NCI-H2227 (cell line): ENCODE data around the gene SZRD1.
"Not testable (repeated sequence)": the region's sequence is repeated elsewhere in the genome, so short reads cannot be mapped to it uniquely, and the experiment has no call there.

Experiments
- DNase-seq: peaks from one replicate; lab custom pipeline; 2025; ENCODE audit not compliant: unreplicated experiment; lab: John Stamatoyannopoulos, UW

The SZRD1 gene

DNA sequence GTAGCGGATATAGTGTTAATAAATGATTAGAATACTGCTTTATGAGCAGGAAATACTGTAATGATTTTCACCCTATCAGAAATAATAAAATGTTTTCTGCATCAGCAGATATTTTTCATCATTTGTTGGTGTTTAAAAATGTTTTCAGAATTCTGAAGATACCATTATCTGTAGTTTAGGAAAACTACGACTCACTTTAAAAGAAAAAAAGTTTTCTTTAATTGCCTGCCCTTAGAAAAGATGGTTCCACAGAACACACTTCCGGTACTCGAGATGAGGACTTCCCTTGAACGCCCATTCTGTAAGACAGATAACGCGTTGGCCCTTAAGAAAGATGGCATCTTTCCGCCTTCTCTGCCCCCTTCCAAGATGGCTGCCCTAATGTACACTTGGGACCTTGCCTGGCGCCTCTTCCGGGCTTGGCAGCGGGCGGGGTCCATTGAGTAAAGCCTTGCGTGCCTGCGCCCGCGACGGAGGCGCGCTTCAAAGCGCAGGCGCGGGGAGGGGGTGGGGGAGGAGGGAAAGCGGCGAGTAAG lies at the start of gene SZRD1:
Gene SZRD1 (plus strand): TSS at position 521 of the 536 bp plus-strand sequence. CDS start 16 bp downstream, outside the sequence.
- DNase-seq, result peak; percentile 99

DNA sequence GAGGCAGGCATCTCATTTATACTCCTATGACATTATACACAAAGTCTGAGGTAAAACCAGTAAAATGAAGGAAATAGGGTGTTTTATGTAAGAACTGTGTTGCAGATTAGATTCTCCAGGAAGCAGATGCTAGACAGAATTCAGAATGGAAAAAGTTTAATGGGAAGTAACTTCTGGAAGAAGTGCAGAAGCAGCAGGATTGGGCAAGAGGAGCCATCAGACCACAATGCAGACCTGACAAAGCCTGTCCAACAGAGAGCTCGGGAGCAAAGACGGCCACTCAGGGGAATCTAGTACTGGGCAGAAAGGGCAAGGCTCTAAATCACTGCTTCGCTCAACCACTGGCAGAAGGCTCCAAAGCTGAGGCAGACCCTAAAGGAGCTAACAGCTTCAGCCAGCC lies 48.5 kb upstream of the SZRD1 start:
- DNase-seq, result no peak

DNA sequence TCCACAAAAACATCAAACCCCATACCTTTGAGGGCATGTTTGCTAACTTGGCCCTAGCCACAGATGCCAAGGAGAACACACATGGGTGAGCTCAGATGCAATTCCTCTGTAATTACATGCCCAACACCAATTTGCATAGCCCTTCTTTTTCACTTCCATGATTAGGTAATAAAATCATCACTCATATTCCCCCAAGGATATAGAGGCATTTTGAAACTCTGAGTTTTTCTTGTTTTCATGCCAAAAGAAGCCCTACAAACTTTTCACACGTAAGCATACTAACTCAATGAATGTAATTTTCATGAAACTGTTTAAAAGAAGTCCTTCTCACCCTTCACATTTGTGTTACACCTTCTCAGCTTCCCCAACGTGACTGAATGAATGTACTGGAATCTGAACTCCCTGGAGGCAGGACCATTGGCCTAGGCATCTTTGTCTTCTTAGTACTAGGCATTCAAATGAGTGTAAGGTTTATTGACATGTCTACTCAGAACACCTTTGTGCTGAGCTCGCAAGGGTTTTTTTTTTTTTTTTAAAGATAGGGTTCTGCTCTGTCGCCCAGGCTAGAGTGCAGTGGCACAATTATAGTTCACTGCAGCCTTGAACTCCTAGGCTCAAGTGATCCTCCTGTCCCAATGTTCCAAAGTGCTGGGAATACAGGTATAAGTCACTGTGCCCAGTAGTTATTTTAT lies 45.7 kb upstream of the SZRD1 start:
- DNase-seq, result no peak

- no peak for DNase-seq
These were observed 42.6 kb upstream of the SZRD1 start for GRCh38 chr1:16324456-16324890.

DNA sequence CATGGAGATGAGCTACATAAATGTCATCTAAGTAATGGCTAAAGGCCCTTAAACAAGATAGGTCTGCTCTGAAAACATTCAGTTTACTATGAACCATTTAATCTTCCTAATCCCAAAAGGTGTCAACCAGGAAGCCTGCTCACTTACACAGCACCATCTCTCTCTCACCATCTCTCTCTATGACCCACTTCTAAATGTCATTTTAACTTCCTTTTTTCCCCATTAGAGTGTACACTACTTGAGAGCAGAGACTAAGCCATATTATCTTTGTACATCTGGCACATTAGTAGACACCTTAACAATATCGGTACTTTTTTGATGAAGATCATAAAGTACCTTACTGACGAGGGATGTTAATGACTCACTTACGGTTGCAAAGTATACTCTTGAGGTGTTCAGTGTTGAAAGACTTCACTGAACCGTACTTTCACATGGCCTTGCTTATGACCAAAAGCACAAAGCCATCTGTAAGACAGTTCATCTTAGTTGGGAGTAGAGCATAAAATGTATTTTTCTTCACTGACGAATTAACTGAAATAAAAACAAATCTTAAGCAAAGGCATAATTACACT lies 40.1 kb upstream of the SZRD1 start:
- no peak for DNase-seq

- no peak for DNase-seq
These were observed 32.2 kb upstream of the SZRD1 start for GRCh38 chr1:16334655-16335340.

GRCh38 chr1:16338961-16339360 lies 28.1 kb upstream of the SZRD1 start:
- DNase-seq, result no peak

DNA sequence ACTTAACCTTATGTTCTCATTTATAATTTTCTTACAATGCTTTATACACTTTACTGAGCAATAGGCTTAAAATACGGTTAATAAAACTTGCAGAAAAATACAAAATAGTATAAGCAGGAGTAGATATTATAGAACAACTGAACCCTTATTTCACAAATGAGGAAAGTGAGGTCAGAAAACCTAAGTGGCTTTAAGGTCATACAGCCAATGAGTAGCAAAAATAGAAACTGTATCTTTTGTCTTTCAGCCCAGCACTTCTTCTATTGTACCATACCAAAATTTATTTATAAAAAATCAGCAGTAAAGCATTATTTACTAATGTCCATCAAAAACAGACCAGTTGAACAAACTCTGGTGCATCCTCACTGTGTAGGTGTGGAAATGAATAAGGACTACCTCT lies 26.4 kb upstream of the SZRD1 start:
- DNase-seq, result no peak

GRCh38 chr1:16342331-16343062 lies 24.5 kb upstream of the SZRD1 start:
- DNase-seq, result no peak

DNA sequence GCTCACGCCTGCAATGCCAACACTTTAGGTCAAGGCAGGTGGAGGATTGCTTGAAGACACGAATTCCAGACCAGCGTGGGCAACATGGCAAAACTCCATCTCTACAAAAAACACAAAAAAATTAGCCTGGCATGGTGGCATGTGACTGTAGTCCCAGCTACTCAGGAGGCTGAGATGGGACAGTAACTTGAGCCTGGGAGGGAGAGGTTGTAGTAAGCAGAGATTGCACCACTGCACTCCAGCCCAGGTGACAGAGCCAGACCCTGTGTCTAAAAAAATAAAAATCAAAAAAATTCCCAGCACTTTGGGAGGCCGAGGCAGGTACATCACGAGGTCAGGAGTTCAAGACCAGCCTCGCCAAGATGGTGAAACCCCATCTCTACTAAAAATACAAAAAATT lies 23.8 kb upstream of the SZRD1 start:
- not testable (repeated sequence) for DNase-seq

- no peak for DNase-seq
These were observed 18.4 kb upstream of the SZRD1 start for GRCh38 chr1:16348414-16349182.

GRCh38 chr1:16349847-16350406 lies 17.1 kb upstream of the SZRD1 start:
- no peak for DNase-seq

DNA sequence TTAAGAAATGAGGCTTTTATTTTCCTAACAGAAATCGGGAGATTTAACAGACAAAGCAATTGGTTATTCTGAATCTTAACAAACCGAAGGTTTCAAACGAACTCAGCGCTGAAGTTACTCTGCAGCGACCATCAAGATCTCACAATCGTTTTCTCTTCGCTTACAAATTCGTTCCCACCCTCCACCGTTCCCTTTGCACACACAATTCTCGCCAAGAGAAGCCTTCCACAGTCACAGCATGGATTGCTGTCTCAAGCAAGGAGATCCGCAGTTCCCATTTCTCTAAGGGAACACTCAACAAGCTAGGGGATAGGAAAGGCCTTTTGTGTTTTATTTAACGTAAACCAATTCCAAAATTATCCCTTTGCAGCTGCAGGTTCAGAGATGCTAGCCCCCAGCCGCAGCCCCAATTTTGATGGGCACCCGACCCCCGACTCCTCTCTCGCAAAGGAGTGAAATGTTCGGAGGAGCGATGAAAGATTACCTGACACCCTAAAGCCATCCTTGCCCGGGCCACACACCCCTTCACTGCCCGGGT lies 15.5 kb upstream of the SZRD1 start:
- peak; percentile 27 for DNase-seq

- DNase-seq, result peak; percentile 97
These were observed 14.8 kb upstream of the SZRD1 start, which contains the start of gene FBXO42 for GRCh38 chr1:16351994-16352841. FBXO42 (minus strand) TSS chr1:16352480; CDS start chr1:16315418, 37,062 bp downstream.

- peak; percentile 46 for DNase-seq
These were observed 14.1 kb upstream of the SZRD1 start for GRCh38 chr1:16352842-16353535.

DNA sequence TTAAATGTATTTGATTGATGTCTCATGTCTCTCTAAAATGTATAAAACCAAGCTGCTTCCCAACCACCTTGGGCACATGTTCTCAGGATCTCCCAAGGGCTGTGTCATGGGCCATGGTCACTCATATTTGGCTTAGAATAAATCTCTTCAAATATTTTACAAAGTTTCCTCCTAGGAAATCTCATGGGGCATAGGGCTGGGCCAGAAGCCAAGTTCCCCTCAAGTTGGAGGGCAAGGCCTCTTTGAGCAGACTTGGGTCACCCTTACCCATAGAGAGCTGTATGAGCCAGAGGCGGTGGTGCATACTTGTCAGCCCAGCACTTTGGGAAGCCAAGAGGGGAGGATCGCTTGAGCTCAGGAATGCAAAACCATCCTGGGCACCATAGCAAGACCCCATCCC lies 12.4 kb upstream of the SZRD1 start:
- DNase-seq, result no peak

DNA sequence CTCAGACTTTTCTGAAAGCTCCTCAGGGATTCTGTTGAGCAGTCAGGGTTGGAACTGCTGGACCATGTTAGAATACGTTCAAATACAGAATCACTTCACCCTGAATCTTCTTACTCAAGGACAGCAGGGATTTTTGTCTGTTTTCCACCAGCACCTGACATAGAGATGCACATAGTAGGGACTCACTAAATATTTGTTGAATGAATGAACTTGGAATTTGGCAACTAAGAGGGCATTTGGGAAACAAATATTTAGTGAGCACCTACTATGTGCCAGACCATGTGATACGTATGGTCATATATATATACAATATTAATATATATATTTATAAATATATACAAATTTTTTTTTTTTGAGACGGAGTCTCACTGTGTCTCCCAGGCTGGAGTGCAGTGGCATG lies 10.2 kb upstream of the SZRD1 start:
- DNase-seq, result no peak

- DNase-seq, result not testable (repeated sequence)
These were observed 1.9 kb upstream of the SZRD1 start for GRCh38 chr1:16365146-16365498.
